Measurements from ENCODE around the gene ZNF441.
"Not testable (repeated sequence)": the region's sequence is repeated elsewhere in the genome, so short reads cannot be mapped to it uniquely, and the experiment has no call there.

ZNF441 gene

DNA sequence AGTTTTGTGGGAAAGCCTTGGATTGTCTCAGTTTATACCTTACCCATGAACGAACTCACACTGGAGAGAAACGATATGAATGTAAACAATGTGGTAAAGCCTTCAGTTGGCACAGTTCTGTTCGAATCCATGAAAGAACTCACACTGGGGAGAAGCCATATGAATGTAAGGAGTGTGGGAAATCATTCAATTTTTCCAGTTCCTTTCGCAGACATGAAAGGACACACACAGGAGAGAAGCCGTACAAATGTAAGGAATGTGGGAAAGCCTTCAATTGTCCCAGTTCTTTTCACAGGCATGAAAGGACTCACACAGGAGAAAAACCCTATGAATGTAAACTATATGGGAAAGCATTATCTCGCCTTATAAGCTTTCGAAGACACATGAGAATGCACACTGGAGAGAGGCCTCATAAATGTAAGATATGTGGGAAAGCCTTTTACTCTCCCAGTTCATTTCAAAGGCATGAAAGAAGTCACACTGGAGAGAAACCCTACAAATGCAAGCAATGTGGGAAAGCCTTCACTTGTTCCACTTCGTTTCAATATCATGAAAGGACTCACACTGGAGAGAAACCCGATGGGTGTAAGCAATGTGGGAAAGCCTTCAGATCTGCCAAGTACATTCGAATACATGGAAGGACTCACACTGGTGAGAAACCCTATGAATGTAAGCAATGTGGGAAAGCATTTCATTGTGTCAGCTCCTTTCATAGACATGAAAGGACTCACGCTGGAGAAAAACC lies 39.7 kb downstream of the ZNF441 start:
- no peak overlapping the region for H3K27ac ChIP-seq (ENCODE audit: insufficient read depth, low read depth, low read length, poor library complexity, severe bottlenecking)
- H3K36me3 ChIP-seq (ENCODE audit: control insufficient read depth, insufficient read depth, low read length): peaks cover 20% of the 10 kb centered on the region
- no peaks in the 10 kb centered on the region for H3K27me3 ChIP-seq (ENCODE audit: control insufficient read depth, insufficient read depth, low read length, poor library complexity, severe bottlenecking)
- peaks cover 6% of the 10 kb centered on the region for H3K9me3 ChIP-seq (ENCODE audit: control insufficient read depth, low read length)
- H3K4me3 ChIP-seq (ENCODE audit: insufficient read depth, low read depth, low read length): no peak overlapping the region
- H3K4me1 ChIP-seq (ENCODE audit: control insufficient read depth, insufficient read depth, low read length): no peaks in the 10 kb centered on the region
- WGBS, 2 experiments: 94% methylated on average over 10 to 11 of the region's 11 CpGs

DNA sequence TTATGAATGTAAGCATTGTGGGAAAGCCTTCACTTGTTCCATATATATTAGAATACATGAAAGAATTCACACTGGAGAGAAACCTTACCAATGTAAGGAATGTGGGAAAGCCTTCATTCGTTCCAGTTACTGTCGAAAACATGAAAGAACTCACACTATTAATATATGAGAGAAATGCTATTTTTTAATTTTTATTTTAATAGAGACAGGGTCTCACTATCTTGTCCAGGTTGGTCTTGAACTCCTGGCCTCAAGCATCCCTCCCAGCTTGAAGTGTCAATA lies 40.2 kb downstream of the ZNF441 start:
- Histone ChIP-seq H3K27me3 (ENCODE audit: control insufficient read depth, insufficient read depth, low read length, poor library complexity, severe bottlenecking) (no peaks in the 10 kb centered on the region), H3K27ac (ENCODE audit: insufficient read depth, low read depth, low read length, poor library complexity, severe bottlenecking) (no peak overlapping the region), H3K4me3 (ENCODE audit: insufficient read depth, low read depth, low read length) (no peak overlapping the region), H3K9me3 (ENCODE audit: control insufficient read depth, low read length) (peaks cover 6% of the 10 kb centered on the region), H3K4me1 (ENCODE audit: control insufficient read depth, insufficient read depth, low read length) (no peaks in the 10 kb centered on the region), H3K36me3 (ENCODE audit: control insufficient read depth, insufficient read depth, low read length) (peaks cover 20% of the 10 kb centered on the region)
- WGBS, 2 experiments: no CpG with 5 or more reads among the region's 2 CpGs

DNA sequence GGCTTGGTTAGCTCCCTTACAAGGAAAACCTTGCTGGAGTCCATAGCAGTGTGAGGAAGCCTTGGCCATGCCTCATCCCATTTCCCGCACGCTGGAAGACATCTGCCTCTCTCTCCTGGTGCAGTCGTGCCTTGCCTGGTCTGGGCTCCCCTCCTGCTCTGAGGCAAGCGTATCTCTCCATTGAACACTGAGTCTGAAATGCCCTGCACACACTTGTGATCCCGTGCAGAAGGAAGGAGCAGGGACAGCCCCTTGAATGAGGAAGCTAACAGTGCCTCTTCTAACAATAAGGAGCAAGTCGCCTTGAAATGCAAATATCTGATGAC lies 46.9 kb downstream of the ZNF441 start:
- Histone ChIP-seq H3K9me3 (ENCODE audit: control insufficient read depth, low read length) (no peaks in the 10 kb centered on the region), H3K27me3 (ENCODE audit: control insufficient read depth, insufficient read depth, low read length, poor library complexity, severe bottlenecking) (peaks cover 8% of the 10 kb centered on the region), H3K36me3 (ENCODE audit: control insufficient read depth, insufficient read depth, low read length) (no peaks in the 10 kb centered on the region), H3K4me3 (ENCODE audit: insufficient read depth, low read depth, low read length) (peak overlapping the region; percentile 88), H3K27ac (ENCODE audit: insufficient read depth, low read depth, low read length, poor library complexity, severe bottlenecking) (peak overlapping the region; percentile 30), H3K4me1 (ENCODE audit: control insufficient read depth, insufficient read depth, low read length) (no peaks in the 10 kb centered on the region)
- WGBS, 2 experiments: 9 to 10% methylated on average over 6 of the region's 6 CpGs

DNA sequence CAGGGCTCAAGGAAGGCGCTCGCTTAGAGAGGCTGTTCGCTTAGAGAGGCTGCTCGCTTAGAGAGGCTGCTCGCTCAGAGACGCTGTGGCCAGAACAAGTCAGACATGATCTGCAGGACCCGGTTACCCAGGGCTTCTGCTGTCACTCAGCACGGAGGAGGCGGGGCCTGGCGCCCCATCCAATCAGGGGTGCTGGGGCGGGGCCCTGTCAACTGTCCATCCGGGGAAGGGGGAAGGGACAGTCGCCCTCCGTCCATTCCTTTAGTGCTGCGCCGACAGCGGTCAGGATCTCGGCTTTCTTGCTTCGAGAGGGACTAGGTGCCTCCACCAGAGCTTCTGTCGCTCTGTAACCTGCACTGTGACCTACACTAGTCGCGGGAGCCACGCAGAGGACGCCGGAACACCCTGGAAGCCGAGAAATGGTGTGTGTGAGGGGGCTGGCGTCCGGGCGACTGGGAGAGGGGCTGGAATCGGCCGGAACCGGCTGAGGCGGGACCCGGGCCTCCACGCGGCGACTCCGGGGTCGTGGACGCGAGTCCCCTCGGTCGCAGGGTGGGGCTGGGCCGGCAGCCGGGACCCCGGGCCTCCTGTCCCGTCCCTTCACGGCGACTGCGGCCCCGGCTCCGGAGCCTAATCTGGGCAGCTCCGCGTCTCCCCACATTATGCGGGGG lies 47.4 kb downstream of the ZNF441 start, which contains the start of gene ZNF440:
Gene ZNF440, plus strand, starts transcription at position 245 of the 671 bp plus-strand sequence. Its CDS starts 175 bp downstream, at position 420.
- Histone ChIP-seq H3K36me3 (ENCODE audit: control insufficient read depth, insufficient read depth, low read length) (peaks cover under 1% of the 10 kb centered on the region), H3K27me3 (ENCODE audit: control insufficient read depth, insufficient read depth, low read length, poor library complexity, severe bottlenecking) (peaks cover 8% of the 10 kb centered on the region), H3K4me3 (ENCODE audit: insufficient read depth, low read depth, low read length) (peak within 1 kb of the TSS; percentile 88), H3K4me1 (ENCODE audit: control insufficient read depth, insufficient read depth, low read length) (no peaks in the 10 kb centered on the region), H3K27ac (ENCODE audit: insufficient read depth, low read depth, low read length, poor library complexity, severe bottlenecking) (peak within 1 kb of the TSS; percentile 83), H3K9me3 (ENCODE audit: control insufficient read depth, low read length) (no peaks in the 10 kb centered on the region)
- 1% methylated on average over 55 of the region's 55 CpGs for WGBS, 2 experiments

DNA sequence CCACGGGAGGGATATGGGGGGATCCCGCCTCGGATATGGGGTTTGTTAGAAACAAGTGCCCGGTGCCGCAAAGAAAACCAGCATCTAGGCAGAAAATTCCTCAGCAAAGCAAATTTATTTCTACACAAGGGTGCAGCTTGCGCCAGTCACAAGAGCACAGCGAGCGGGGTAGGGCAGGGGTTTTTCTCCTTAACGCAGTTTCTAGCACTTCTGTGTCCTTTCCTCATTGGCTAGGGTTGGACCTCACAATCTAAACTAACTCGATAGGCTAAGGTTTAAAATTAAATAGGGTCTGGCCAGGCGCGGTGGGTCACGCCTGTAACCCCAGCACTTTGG lies 47.9 kb downstream of the ZNF441 start:
- Histone ChIP-seq H3K4me1 (ENCODE audit: control insufficient read depth, insufficient read depth, low read length) (no peaks in the 10 kb centered on the region), H3K27me3 (ENCODE audit: control insufficient read depth, insufficient read depth, low read length, poor library complexity, severe bottlenecking) (peaks cover 8% of the 10 kb centered on the region), H3K9me3 (ENCODE audit: control insufficient read depth, low read length) (no peaks in the 10 kb centered on the region), H3K27ac (ENCODE audit: insufficient read depth, low read depth, low read length, poor library complexity, severe bottlenecking) (no peak overlapping the region), H3K36me3 (ENCODE audit: control insufficient read depth, insufficient read depth, low read length) (peaks cover 4% of the 10 kb centered on the region), H3K4me3 (ENCODE audit: insufficient read depth, low read depth, low read length) (peak overlapping the region; percentile 88)
- 36 to 37% methylated on average over 13 of the region's 13 CpGs for WGBS, 2 experiments

DNA sequence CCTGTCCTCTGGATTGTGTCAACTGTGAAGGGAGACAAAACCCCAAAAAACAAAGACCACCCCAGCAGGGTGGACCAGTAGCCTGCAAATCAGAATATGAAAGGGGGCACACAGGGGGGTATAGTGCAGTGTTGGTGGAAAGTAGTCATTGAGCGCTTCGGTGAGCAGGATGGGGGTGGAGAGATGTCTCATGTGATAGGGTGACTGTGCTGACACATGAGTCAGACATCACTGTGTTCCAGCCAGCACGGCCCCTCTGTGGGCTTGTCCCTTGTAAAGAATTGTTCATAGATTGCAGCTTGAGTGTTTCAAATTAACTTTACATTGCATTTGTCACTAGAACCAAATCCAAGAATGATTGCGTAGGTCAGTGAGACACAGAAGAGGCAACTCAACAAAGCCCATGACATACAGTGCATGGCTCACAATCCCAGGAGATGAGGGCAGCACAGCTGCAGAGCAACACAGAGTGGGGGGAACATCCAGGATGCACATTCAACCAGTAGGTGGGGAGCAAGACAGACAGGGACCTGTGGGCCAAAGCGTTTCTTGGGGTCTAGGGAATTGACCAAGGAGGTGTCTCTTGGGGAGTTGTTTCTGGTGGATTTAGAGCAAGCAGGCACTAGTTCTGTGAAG lies 54.8 kb downstream of the ZNF441 start:
- Histone ChIP-seq H3K4me3 (ENCODE audit: insufficient read depth, low read depth, low read length) (no peak overlapping the region), H3K27ac (ENCODE audit: insufficient read depth, low read depth, low read length, poor library complexity, severe bottlenecking) (no peak overlapping the region), H3K27me3 (ENCODE audit: control insufficient read depth, insufficient read depth, low read length, poor library complexity, severe bottlenecking) (no peaks in the 10 kb centered on the region), H3K4me1 (ENCODE audit: control insufficient read depth, insufficient read depth, low read length) (no peaks in the 10 kb centered on the region), H3K9me3 (ENCODE audit: control insufficient read depth, low read length) (no peaks in the 10 kb centered on the region), H3K36me3 (ENCODE audit: control insufficient read depth, insufficient read depth, low read length) (peaks cover 7% of the 10 kb centered on the region)
- WGBS, 2 experiments: 78 to 85% methylated on average over 5 of the region's 5 CpGs

DNA sequence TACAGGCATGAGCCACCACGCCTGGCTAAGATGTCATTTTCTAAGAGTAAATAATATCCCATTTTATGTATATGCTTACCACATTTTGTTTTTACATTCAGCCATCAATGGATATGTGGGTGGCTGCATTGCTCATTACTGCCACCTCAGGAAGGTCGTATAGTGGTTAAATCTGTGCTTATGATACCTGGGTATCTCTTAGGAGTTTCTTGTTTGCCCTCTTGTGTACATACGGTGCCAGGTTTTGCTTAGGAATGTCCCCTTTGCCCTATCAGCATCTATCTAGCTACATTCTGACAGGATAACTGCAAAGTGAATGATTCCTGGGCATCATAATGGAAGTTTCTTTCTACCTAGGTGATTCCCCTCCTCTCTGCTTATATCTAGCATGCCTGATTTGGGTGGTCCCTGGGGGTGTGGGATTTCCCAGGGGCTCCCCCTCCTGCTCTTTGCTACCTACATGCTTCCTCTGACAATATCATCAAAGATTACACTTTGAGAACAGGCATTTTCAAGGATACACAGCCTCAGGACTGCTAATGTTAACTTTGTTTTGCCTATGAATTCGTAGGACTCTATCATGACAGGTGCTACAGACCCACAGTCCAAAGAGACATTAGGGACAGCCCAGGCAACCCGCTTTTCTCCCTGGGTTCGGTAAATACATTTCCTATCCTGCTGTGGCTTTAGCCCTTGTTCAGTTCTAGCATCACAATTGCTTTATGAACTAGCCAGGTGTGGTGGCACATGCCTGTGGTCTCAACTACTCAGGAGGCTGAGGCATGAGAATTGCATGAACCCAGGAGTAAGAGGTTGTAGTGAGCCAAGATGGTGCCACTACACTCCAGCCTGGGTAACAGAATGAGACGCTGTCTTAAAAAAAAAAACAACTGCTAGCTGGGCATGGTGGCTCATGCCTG lies 62.4 kb downstream of the ZNF441 start:
- H3K9me3 ChIP-seq (ENCODE audit: control insufficient read depth, low read length); H3K27me3 ChIP-seq (ENCODE audit: control insufficient read depth, insufficient read depth, low read length, poor library complexity, severe bottlenecking); H3K4me1 ChIP-seq (ENCODE audit: control insufficient read depth, insufficient read depth, low read length); H3K27ac ChIP-seq (ENCODE audit: insufficient read depth, low read depth, low read length, poor library complexity, severe bottlenecking); H3K4me3 ChIP-seq (ENCODE audit: insufficient read depth, low read depth, low read length): not testable (repeated sequence)
- WGBS, 2 experiments: 89 to 94% methylated on average over 6 to 7 of the region's 7 CpGs
- H3K36me3 ChIP-seq (ENCODE audit: control insufficient read depth, insufficient read depth, low read length): peaks cover 51% of the 10 kb centered on the region

DNA sequence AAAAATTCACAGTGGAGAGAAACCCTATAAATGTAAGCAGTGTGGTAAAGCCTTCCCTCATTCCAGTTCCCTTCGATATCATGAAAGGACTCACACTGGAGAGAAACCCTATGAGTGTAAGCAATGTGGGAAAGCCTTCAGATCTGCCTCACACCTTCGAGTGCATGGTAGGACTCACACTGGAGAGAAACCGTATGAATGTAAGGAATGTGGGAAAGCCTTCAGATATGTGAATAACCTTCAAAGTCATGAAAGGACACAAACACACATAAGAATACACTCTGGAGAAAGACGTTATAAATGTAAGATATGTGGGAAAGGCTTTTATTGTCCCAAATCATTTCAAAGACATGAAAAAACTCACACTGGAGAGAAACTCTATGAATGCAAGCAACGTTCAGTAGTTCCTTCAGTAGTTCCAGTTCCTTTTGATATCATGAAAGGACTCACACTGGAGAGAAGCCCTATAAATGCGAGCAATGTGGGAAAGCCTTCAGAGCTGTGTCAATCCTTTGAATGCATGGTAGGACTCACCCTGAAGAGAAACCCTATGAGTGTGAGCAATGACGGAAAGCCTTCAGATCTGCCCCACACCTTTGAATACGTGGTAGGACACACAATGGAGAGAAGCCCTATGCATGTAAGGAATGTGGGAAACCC lies 65.6 kb downstream of the ZNF441 start:
- Histone ChIP-seq H3K4me3 (ENCODE audit: insufficient read depth, low read depth, low read length) (no peak overlapping the region), H3K9me3 (ENCODE audit: control insufficient read depth, low read length) (peaks cover 13% of the 10 kb centered on the region), H3K27ac (ENCODE audit: insufficient read depth, low read depth, low read length, poor library complexity, severe bottlenecking) (no peak overlapping the region), H3K36me3 (ENCODE audit: control insufficient read depth, insufficient read depth, low read length) (peaks cover 58% of the 10 kb centered on the region), H3K27me3 (ENCODE audit: control insufficient read depth, insufficient read depth, low read length, poor library complexity, severe bottlenecking) (no peaks in the 10 kb centered on the region), H3K4me1 (ENCODE audit: control insufficient read depth, insufficient read depth, low read length) (no peaks in the 10 kb centered on the region)
- 92 to 93% methylated on average over 7 of the region's 8 CpGs for WGBS, 2 experiments

DNA sequence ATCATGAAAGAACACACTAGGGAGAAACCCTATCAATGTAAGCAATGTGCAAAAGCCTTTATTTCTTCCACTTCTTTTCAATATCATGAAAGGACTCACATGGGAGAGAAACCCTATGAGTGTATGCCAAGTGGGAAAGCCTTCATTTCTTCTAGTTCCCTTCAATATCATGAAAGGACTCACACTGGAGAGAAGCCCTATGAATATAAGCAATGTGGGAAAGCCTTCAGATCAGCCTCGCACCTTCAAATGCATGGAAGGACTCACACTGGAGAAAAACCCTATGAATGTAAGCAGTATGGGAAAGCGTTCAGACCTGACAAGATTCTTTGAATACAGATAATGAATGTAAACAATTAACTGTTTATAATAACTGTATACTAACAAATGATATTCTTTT lies 66.7 kb downstream of the ZNF441 start:
- WGBS, 2 experiments: 93 to 96% methylated on average over 1 to 2 of the region's 2 CpGs
- H3K4me1 ChIP-seq (ENCODE audit: control insufficient read depth, insufficient read depth, low read length): no peaks in the 10 kb centered on the region
- H3K9me3 ChIP-seq (ENCODE audit: control insufficient read depth, low read length): peaks cover 13% of the 10 kb centered on the region
- peaks cover 58% of the 10 kb centered on the region for H3K36me3 ChIP-seq (ENCODE audit: control insufficient read depth, insufficient read depth, low read length)
- no peaks in the 10 kb centered on the region for H3K27me3 ChIP-seq (ENCODE audit: control insufficient read depth, insufficient read depth, low read length, poor library complexity, severe bottlenecking)
- no peak overlapping the region for H3K4me3 ChIP-seq (ENCODE audit: insufficient read depth, low read depth, low read length)
- H3K27ac ChIP-seq (ENCODE audit: insufficient read depth, low read depth, low read length, poor library complexity, severe bottlenecking): no peak overlapping the region
